Measurements from ENCODE around the gene JUN.

- no peak for TF ChIP-seq EZH2 (IDR thresholded peaks at IDR 0.05; ENCODE audit: borderline replicate concordance)
- no peak for TF ChIP-seq CTCF (IDR thresholded peaks at IDR 0.05; ENCODE audit: poor library complexity)
- no peak for TF ChIP-seq EZH2phosphoT487 (IDR thresholded peaks at IDR 0.05; ENCODE audit: low read depth, severe bottlenecking, unreplicated experiment)
Measured at GRCh38 chr1:58799650-58800049, 15.8 kb upstream of the JUN start.
